ENCODE measurements around the gene NID1.
A peak's percentile ranks its signal among the peaks of the same experiment; 100 is the strongest.
"Not testable (repeated sequence)": the region's sequence is repeated elsewhere in the genome, so short reads cannot be mapped to it uniquely, and the experiment has no call there.

Gene NID1

DNA sequence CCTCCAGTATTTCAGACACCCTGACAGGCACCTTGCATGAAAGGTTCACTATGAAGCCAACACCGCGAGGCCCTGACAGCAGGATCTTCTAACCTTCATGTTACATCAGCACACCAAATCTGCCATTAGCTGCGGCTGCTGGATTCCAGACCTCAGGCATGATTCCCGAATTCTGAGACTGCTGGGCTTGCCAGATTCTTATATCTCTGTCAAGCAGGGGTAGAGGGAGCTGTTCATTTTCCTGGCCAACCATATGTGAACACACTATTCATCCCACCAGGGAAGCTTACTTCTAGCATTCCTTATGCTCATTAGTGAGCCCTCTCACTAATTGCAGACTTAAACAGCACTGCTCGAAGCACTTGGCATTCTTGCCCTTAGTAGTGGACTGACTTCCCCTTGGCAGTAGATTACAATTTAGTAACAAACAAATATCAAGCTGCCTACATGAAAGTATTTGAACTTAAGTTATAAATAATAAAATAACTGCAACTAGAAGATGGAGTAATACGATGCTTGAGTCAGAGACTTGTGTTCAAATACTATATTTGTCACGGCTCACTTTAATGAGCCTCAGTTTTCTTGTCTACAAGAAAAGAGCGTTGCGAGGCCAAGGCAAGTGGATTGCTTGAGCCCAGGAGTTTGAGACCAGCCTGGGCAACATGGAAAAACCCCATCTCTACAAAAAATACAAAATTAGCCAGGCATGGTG is 43.3 kb downstream of the NID1 start:
- DNase-seq: no peak

DNA sequence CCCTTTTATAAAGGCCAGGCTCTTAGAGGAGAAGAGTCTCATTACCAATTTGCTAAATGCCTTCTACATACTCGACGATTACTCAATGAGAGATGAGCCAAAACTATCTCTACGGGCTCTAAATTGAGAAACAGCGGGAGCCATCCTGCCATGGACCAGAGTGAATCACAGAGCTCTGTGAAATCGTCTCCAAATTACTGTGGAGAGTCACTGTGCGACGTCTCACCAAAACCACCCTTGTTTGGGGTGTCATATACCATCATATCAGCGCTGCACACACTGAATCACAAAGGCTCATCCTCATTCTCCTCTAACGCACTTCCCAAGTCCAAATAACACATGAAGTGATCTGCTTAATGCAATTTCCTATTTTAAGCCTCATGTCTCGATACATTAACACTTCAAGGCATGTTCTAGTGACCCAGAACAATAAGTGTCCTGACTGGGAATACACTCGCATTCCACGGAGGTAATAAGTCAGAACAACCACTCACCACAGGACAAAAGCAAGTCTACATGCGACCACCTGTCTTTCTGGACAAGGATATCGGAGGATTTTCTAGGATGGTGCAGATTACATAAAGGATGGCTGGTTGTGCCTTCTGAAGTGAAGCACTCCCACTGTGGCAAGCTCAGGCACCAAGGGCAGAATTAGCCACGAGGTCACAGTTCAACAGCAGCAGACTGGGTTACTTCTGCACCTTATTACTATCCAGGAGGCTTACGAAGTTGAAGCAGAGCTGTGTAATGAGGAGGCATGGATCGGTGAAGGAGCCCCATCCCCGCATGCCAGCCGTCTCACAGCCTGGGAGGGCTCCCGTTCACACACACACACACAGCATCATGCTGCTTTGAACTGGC is 44.3 kb downstream of the NID1 start:
- no peak for DNase-seq

DNA sequence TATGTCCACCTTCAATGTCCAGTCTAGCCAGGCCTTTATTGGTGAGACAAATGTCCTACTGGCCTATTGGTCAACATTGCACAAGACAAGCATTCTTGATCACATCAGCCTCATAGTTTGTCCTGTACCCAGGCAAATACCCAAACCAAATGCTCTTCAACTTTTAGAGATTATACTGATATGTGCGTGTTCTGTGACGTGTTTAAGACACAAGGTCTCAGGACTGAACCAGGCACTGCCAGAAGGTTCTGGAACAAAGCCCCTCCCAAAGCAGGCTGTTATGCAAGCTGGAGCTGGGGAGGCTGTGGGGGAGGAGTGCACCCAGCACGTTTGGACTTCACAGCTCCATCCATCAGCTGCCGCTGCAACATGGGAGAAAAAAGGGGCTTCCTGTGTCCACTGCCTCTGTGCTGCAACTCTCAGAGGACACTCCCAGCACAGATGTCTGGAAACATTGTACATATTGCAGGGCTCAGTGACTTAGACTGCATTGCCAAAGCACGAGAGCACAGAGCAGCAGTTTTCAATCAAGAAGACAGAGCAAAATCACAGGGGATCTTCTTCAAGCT is 45.9 kb downstream of the NID1 start:
- DNase-seq: no peak

DNA sequence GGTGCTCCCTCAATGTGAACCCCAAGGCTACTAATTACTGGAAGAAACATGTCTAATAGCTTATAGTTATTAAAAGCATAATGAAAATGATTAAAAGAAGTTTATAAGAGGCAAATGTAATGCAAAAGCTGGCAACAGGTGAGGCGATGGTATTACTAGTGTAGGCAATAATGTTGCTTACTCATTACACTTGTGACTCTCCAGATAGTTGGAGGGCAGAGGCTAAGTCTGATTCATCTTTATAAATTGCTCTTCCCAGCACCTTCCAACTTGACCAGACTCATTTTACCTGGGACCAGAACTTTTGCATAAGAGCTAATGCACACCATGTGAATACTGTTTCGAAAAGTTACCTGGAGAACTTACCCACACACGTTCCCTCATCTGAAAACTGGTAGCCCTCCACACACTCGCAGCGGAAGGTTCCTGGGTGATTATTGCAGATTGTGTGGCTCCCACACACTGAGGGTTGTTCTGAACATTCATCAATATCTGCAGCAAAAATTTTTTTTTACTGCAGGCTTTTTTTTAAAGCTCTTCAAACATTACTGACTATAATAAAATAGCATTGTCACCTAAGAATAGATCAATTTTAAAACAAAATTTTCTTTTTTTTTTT is 48.0 kb downstream of the NID1 start:
- DNase-seq: no peak

DNA sequence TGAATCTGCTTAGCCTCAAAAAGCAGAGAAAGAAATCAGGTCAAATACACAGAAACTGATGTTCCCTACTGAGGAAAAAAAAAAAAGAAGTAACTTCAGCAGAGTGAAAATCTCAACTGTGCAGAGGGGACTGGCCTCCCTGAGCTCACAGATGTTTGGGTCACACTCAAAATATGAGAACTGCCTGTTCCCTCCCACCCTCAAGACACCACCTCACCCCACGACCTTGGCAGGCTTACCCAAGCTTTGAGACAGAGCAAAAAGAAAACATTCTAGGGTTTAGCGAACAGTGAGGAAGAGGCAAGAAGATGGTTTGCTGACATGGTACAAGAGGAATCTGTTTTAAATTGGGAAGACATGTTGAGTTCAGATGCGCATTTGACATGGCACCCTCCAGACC is 48.8 kb downstream of the NID1 start:
- no peak for DNase-seq

DNA sequence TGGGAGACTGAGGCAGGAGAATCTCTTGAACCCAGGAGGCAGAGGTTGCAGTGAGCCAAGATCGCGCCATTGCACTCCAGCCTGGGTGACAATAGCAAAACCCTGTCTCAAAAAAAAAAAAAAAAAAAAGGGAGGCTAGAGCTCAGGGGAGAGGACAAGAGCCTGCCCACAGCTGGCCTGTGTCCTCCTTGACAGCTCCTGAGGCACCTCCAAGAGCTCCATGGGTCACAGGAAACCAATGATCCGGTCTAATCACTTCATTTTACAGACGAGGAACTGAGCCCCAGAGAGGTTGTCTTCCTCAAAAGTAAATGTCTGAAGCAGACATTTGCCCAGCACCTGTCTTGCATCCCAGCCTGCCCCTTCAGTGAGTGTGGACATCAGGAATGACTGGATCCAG is 49.4 kb downstream of the NID1 start:
- DNase-seq: no peak

DNA sequence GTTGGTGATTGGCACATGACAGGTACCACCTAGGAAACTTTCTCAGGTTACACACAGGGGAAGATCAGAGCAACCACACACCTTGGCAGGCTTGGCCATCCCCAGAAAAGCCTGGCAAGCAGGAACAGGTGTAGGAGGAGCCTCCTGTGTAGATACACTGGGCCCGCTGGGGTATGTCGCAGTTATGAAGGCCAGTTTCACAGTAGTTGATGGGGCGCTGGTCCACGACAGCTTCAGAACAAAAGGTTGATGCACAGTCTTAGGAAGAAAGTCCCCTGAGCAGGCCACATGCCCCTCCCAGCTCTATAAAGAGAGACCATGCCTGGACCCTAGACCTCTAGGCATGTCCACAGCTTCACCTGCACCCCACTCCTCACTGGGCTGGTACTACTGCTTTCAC is 51.6 kb downstream of the NID1 start:
- DNase-seq: no peak

DNA sequence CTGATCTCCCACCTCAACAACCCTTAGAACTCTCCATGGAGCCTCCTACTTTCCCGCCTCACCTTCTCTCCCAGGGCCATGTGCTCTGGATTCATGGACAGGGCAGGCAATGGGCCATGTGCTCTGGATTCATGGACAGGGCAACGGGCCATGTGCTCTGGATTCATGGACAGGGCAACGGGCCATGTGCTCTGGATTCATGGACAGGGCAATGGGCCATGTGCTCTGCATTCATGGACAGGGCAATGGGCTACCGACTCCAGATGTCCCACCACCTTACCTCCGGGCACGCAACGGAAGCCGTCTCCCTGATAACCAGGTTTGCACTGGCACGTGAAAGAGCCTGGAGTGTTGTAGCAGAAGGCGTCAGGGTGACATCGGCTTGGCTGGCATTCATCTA is 53.2 kb downstream of the NID1 start:
- DNase-seq: no peak

DNA sequence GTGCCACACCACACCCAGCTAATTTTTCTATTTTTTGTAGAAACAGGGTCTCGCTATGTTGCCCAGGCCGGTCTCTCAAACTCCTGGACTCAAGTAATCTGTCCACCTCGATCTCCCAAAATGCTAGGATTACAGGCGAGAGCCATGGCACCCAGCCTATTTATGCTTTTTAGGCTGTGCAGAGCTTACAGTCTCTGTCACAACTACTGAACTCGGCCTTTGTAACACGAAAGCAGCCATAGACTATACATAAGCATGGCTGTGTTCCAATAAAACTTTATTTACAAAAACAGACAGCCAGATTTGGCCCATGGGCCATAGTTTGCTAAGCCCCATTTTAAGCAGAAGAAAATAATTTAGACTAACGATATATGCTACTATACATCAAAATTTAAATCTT is 54.4 kb downstream of the NID1 start:
- DNase-seq: no peak

DNA sequence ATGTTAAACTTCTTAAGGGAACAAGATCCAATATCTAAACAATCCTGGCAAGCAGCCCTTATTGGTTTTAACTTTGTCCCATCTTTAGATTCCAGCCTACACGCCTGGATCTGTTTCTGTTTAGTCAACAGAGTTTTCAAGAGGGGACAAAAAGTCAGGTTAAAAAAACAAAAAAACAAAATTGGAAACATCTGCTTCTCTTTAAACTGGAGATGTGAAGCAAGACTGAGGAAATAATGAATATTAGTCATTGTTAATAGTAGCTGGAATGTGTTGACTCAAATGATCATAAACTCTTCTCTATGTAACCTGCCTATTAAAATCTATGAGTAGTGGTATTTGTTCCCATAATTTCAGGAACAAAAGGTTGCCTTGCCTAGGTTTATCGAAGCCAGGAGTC is 55.0 kb downstream of the NID1 start:
- DNase-seq: no peak

DNA sequence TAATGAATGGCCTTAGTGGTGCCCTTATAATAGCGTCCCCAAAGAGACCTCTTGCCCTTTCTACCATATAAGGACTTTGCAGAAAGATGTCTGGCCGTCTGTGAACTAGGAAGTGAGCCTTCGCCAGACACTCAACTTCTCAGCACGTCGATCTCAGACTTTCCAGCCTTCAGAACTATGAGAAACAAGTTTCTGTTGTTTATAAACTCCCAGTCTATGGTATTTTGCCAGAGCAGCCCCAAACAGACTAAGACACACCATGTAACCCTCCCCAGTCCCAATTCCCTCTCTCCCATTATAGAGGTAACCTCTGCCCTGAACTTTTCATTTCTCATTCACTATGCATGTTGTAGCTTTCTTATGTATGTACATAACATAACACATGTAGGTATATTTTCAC is 55.7 kb downstream of the NID1 start:
- no peak for DNase-seq

DNA sequence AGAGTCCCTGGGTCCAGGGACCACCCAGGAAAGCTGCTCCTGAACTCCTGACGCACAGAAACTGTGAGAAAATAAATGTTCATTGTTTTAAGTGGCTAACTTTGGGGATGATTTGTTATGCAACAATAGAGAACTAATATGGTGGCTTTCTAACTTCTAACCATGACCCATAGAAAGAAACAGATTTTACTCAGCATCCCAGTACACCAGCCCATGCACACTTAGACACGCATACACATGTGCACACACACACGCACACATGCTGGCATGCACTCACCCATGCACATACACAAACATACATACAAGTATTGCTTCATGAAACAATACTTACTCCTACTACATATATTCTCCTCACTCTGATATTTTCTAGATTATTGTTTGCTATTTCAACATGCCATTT is 57.1 kb downstream of the NID1 start:
- no peak for DNase-seq

DNA sequence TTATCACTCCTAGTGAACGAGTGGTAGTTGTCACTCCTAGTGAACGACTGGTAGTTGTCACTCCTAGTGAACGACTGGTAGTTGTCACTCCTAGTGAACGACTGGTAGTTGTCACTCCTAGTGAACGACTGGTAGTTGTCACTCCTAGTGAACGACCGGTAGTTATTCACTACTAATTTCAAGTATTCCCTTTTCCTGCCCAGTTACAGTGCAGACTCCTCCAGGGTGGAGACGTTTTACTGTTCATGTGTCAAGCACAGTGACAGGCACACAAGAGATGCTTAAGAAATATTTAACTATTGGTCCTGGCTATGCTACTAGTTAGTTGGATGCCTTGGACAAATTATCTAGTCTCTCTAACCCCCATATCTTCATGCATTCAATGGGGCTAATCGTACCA is 61.8 kb downstream of the NID1 start:
- not testable (repeated sequence) for DNase-seq

DNA sequence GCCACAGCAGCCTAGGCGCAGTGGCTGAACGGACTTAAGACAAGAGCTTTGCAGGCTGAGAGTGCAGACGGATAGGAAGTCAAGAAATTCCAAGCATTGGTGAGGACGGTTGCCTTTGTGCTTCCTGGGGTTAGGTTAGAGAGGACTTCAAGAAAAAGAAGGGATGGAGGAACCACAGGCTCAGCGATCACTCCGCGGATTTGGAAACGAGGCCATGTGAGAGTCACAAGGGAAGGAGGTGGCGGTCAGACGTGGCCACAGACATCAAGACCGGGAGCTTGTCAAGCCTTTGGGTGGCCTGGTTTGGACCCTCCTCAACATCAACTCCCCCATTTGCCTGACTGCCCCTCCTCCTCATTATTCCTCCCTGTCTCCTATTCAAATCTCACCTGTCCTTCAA is 62.3 kb downstream of the NID1 start:
- DNase-seq: no peak

DNA sequence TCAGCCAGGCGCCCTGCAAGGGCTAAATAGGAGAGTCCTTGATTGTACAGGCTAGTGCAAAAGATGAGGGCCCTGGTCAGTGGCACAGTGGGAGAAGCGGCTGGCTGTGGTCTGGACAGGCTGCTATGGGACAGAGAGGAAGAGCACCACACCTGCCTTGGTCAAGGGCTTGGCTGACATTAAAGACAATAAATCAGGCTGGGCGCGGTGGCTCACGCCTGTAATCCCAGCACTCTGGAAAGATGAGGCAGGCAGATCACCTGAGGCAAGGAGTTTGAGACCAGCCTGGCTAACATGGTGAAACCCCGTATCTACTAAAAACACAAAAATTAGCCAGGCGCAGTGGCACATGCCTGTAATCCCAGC is 62.9 kb downstream of the NID1 start:
- no peak for DNase-seq

DNA sequence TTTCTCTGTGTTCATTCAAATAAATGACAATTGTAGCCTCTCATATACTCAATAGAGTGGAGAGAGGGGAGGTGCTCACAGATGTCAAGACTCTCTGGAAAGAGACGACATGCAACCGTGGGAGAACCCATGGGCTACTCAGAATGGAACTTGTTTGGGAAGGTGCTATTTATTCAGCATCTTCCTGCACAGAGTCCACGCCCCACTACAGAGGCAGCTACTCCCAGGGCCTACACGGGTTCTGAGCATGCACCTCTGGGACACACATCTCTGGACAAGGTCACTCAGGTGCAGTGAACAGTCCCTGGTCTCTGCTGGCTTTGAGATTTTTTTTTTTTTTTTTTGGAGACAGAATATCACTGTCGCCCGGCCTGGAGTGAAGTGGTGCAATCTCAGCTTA is 64.1 kb downstream of the NID1 start:
- DNase-seq: no peak

DNA sequence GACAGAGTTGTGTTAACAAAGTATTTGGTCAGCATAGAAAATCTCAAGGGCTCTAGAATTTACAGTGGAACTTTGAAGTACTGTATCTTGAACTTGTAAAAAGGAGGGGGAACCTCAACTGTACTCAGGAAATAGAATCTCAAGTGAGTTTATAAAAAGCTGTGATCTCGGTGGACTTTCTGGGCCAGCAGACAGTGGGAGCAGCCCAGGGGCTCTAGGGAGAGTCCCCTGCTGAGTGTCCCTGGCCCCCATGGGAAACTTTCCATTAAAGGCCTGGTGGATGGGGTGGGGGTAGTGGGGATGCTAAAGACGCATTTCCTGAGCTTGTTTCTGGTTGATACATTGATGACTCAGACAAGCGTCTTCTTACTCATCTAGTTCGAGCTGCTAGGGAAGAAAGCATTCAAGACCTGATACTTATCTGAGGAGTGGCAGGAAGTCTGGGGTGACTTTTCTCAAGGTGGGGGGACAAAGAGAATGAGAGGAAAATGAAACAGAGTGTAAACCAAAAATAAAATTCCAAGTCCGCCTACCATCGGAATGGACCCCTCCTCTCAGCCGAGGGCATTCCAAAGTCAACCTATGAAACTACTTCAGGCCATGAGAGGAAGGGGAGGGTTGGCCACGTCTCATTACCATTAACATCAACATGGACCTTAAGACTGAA is 65.5 kb downstream of the NID1 start:
- peak in 1 of 4 experiments; percentile 21 for DNase-seq

DNA sequence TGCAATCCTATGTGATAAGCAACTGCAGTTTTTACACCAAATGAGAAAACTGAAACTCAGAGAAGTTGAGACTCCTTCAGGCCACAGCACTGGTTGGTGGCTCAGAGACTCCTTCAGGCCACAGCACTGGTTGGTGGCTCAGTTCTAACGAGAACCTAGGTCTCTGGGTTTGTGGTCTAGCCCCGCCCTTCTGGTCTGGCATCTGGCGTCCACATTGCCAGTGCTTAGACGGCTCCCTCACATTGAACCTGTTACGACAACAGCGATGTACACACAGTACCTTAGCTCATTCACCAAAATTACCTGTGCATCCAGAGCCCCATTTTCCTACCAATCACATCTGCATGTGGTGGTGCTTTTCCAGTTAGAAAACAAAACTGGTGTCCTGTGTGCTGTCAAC is 66.1 kb downstream of the NID1 start:
- peak in 1 of 4 experiments; percentile 6 for DNase-seq

DNA sequence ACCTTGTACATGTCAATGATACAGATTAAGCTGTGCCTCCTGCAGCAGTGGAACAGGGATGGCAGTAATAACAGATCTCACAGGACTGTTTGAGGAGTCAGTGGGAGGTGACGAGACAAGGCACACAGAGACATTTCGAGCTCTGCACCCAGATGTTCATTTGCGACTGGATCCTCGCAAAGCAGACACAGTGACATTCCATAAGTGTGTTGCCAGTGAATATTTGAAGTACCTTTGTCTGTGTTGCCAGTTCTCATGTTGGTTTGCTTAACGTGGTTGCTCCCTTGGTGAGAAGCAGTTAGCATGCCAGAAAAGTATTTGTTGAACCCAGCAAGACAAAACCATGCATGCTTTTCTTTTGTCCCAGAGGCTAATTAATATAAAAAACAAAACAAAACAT is 67.0 kb downstream of the NID1 start:
- no peak for DNase-seq

DNA sequence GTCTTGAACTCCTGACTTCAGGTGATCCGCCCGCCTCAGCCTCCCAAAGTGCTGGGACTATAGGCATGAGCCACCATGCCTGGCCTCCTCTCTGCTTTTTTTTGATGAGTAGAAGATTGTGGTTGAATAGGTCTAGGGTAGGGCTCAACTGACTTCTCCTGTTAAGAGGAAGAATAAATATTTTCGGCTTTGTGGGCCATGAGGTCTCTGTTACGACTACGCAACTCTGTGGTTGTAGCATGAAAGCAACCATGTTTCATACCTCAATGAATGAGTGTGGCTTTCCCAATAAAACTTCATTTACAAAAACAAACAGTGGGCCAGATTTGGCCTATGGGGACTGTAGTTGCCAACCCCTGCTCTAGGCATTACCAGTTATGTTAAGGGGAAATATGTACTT is 67.8 kb downstream of the NID1 start:
- no peak for DNase-seq

DNA sequence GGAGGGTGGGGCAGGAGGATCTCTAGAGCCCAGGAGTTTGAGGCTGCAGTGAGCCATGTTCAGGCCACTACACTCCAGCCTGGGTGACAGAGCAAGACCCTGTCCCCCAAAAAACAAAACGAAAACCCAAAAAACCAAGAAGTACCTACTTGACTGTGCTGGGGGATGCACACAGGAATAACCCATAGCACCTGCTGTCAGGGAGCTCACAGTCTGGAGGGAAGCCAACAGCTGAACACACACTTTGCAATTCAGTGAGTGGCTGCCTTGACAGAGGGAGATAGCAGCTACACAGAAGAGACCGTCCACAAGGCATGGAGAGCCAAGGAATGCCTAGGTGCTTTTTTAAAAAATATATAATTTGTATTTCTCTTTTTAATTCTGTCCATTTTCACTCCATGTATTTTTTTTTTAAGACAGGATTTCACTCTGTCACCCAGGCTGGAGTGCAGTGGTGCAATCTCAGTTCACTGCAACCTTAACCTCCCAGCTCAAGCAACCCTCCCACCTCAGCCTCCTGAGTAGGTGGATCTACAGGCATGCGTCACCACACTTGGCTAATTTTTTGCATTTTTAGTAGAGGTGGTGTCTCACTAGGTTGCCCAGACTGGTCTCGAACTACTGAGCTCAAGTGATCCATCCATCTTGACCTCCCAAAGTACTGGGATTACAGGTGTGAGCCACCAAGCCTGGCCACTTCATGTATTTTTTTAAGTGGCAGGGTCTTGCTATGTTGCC is 68.7 kb downstream of the NID1 start:
- DNase-seq: no peak

DNA sequence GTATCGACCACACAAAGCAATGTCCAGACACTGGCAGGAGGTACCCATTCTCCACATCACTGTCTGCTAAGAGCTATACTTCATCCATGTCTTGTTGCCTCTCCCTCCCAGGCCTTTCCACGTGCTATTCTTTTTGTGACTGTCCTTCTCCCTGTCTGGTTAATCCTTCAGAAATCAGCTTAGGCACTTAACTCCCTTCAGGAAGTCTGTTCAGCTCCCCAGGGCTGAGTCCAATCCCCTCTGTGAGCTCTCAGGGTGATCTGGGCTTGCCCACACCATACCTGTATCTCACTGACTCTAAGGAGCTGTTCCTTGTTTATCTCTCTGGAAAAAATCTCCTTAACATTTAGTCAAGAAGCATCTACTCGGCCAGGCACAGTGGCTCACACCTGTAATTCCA is 69.4 kb downstream of the NID1 start:
- no peak for DNase-seq

DNA sequence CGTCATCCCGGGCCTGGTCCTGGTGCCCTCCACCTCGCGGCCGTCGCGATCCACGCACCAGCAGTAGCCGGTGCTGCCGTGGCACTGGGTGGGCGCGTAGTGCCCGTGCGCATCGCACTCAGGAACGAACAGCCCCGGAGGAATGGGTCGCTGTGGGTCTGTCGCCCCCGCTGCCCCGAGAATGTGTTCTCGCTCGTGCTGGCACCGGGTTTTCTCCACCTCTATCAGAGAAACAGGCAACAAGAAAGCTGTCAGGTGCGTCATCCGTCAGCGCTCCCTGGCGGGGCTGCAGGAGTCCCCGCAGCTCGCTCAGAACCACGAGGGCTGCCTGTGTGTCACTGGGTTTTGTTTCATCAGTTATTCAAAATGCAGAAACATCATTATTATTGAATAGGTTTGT is 71.2 kb downstream of the NID1 start:
- DNase-seq: no peak
